ENCODE measurements around the gene FA2H.
A peak's percentile ranks its signal among the peaks of the same experiment; 100 is the strongest.
"Not testable (repeated sequence)": the region's sequence is repeated elsewhere in the genome, so short reads cannot be mapped to it uniquely, and the experiment has no call there.

The FA2H gene

GRCh38 chr16:74769586-74770190 is 4.9 kb downstream of the FA2H start:
- no peak for DNase-seq

- DNase-seq: no peak
Measured at GRCh38 chr16:74768239-74768638, 6.4 kb downstream of the FA2H start.

GRCh38 chr16:74767749-74768148 is 6.9 kb downstream of the FA2H start:
- no peak for DNase-seq

- no peak for DNase-seq
Measured at GRCh38 chr16:74766729-74767128, 7.9 kb downstream of the FA2H start.

GRCh38 chr16:74764184-74764583 is 10.4 kb downstream of the FA2H start:
- not testable (repeated sequence) for DNase-seq

GRCh38 chr16:74761665-74762064 is 13.0 kb downstream of the FA2H start:
- no peak for DNase-seq

- no peak for DNase-seq
Measured at GRCh38 chr16:74760007-74760767, 14.4 kb downstream of the FA2H start.

GRCh38 chr16:74759564-74759963 is 15.1 kb downstream of the FA2H start:
- DNase-seq: no peak

GRCh38 chr16:74758801-74759200 is 15.8 kb downstream of the FA2H start:
- DNase-seq: no peak

- DNase-seq: no peak
Measured at GRCh38 chr16:74757349-74757748, 17.3 kb downstream of the FA2H start.

GRCh38 chr16:74756203-74756602 is 18.4 kb downstream of the FA2H start:
- no peak for DNase-seq

- DNase-seq: no peak
Measured at GRCh38 chr16:74753180-74753579, 21.4 kb downstream of the FA2H start.

GRCh38 chr16:74752756-74753155 is 21.9 kb downstream of the FA2H start:
- DNase-seq: no peak

- DNase-seq: no peak
Measured at GRCh38 chr16:74752258-74752657, 22.4 kb downstream of the FA2H start.

- no peak for DNase-seq
Measured at GRCh38 chr16:74751658-74752057, 23.0 kb downstream of the FA2H start.

- DNase-seq: no peak
Measured at GRCh38 chr16:74749291-74750055, 25.1 kb downstream of the FA2H start.

- no peak for DNase-seq
Measured at GRCh38 chr16:74748616-74749026, 26.0 kb downstream of the FA2H start.

- no peak for DNase-seq
Measured at GRCh38 chr16:74747716-74748615, 26.7 kb downstream of the FA2H start.

GRCh38 chr16:74745926-74746325 is 28.7 kb downstream of the FA2H start:
- DNase-seq: no peak

GRCh38 chr16:74745109-74745615 is 29.5 kb downstream of the FA2H start:
- no peak for DNase-seq

- no peak for DNase-seq
Measured at GRCh38 chr16:74744566-74744965, 30.1 kb downstream of the FA2H start.

GRCh38 chr16:74743668-74744299 is 30.8 kb downstream of the FA2H start:
- DNase-seq: peak; percentile 60 to 71

Measured in SHP77 (cell line).